ENCODE measurements around the gene FAM167B. TPM values are rescaled to one million over a fixed set of nuclear protein-coding genes. Genes with fewer than 3 reads are reported as not detected.

Gene FAM167B
- total RNA-seq, 1 experiment from 2014 or later, result 1.3 TPM

DNA sequence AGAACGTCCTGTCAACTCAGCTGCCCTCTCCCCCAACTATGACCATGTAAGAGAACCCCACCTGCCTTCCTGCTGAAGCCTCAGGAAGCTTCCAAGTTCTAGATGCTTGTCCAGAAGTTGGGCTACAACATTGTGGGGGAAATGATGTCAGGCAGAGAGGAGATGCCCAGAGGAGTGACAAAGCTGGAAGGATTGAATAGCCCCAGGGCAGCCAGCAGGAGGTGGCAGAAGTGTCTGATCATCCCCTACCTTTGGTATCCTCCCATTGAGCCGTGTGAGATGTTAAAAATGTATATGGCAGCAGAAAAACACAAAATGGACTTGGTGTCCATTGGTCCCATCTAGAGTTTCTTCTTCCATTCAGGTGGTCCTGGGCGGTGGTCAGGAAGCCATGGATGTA lies 18.3 kb upstream of the FAM167B start:
- H3K36me3 ChIP-seq (ENCODE audit: low read depth, low read length), result peaks cover 45% of the 10 kb centered on the region
- no peaks in the 10 kb centered on the region for H3K9me3 ChIP-seq (ENCODE audit: low read length)
- no peaks in the 10 kb centered on the region for H3K9me2 ChIP-seq (replicated peaks; ENCODE audit: low read length)
- BruUV-seq (replicated peaks), result no TSS peak
- intact Hi-C loops (cut with micrococcal nuclease), result no loop called here
- ChIA-PET CTCF (no interaction called here), POLR2A (ENCODE audit: unreplicated experiment) (no interaction called here)
- no peaks in the 10 kb centered on the region for H3F3A ChIP-seq (ENCODE audit: low read length, unreplicated experiment)
- ATAC-seq (no peak), DNase-seq (no peak)
- no peaks in the 10 kb centered on the region for H4K20me1 ChIP-seq (ENCODE audit: low read length)
- H3K4me2 ChIP-seq (ENCODE audit: low read length), result no peak overlapping the region
- no peaks in the 10 kb centered on the region for H3K27me3 ChIP-seq (ENCODE audit: low read length)
- no peak overlapping the region for H3K9ac ChIP-seq (ENCODE audit: low read length)
- H2AFZ ChIP-seq (ENCODE audit: low read length), result no peak overlapping the region
- H3K27ac ChIP-seq (ENCODE audit: low read length), result no peak overlapping the region
- H3K79me2 ChIP-seq (ENCODE audit: low read length), result peaks cover 13% of the 10 kb centered on the region
- peaks cover 3% of the 10 kb centered on the region for H3K4me1 ChIP-seq (ENCODE audit: insufficient read depth, low read length)
- no peak for TF ChIP-seq EZH2phosphoT487 (IDR thresholded peaks at IDR 0.05; ENCODE audit: borderline replicate concordance, low read length)
- TF ChIP-seq, protein P1, sequence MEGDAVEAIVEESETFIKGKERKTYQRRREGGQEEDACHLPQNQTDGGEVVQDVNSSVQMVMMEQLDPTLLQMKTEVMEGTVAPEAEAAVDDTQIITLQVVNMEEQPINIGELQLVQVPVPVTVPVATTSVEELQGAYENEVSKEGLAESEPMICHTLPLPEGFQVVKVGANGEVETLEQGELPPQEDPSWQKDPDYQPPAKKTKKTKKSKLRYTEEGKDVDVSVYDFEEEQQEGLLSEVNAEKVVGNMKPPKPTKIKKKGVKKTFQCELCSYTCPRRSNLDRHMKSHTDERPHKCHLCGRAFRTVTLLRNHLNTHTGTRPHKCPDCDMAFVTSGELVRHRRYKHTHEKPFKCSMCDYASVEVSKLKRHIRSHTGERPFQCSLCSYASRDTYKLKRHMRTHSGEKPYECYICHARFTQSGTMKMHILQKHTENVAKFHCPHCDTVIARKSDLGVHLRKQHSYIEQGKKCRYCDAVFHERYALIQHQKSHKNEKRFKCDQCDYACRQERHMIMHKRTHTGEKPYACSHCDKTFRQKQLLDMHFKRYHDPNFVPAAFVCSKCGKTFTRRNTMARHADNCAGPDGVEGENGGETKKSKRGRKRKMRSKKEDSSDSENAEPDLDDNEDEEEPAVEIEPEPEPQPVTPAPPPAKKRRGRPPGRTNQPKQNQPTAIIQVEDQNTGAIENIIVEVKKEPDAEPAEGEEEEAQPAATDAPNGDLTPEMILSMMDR (conservative IDR thresholded peaks at IDR 0.05; ENCODE audit: low read depth, low read length), result no peak
- TF ChIP-seq EZH2 (IDR thresholded peaks at IDR 0.05; ENCODE audit: low read length, unreplicated experiment), result no peak
- no peak overlapping the region for H3K4me3 ChIP-seq (ENCODE audit: low read length)

DNA sequence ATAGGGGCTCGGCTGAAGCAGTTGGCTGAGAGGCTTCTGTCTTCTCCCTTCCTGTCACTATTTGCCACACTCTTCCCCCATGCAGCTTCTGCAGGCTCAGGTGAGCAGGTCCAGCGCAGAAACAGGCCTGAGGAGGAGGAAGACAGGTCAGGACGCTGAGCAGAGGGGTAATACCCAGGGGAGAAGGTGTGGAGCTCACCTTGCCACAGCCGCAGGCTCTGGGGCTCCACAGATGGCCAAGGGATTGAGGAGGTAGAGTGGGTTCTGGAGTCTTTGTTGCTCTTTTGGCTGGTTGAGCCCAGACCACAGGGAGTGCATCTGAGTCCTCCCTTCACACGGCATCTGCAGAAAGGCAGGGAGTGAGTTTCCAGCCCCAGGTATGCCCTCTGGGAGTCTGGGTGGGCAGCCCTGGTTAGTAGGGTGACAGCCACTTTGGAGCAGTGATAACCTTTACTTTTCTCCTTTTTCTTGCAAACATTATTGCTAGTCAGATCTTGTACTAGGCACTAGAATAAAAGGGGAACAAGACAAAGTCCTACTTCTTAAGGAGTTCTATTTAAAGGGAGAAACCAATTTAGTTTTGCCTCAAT lies 15.1 kb upstream of the FAM167B start:
- H3K9me3 ChIP-seq (ENCODE audit: low read length), result no peaks in the 10 kb centered on the region
- ChIA-PET CTCF (no interaction called here), POLR2A (ENCODE audit: unreplicated experiment) (no interaction called here)
- peaks cover 30% of the 10 kb centered on the region for H3K36me3 ChIP-seq (ENCODE audit: low read depth, low read length)
- H3K27me3 ChIP-seq (ENCODE audit: low read length), result no peaks in the 10 kb centered on the region
- H3K4me3 ChIP-seq (ENCODE audit: low read length), result no peak overlapping the region
- BruUV-seq (replicated peaks), result no TSS peak
- H3K4me2 ChIP-seq (ENCODE audit: low read length), result no peak overlapping the region
- no peak overlapping the region for H3K27ac ChIP-seq (ENCODE audit: low read length)
- no peak overlapping the region for H3K9ac ChIP-seq (ENCODE audit: low read length)
- H3F3A ChIP-seq (ENCODE audit: low read length, unreplicated experiment), result peaks cover 6% of the 10 kb centered on the region
- no peak for DNase-seq
- intact Hi-C loops (cut with micrococcal nuclease), result no loop called here
- no peak for TF ChIP-seq EZH2 (IDR thresholded peaks at IDR 0.05; ENCODE audit: low read length, unreplicated experiment)
- TF ChIP-seq EZH2phosphoT487 (IDR thresholded peaks at IDR 0.05; ENCODE audit: borderline replicate concordance, low read length), result no peak
- TF ChIP-seq, protein P1 (conservative IDR thresholded peaks at IDR 0.05; ENCODE audit: low read depth, low read length), result no peak
- H3K9me2 ChIP-seq (replicated peaks; ENCODE audit: low read length), result no peaks in the 10 kb centered on the region
- no peak for ATAC-seq
- no peak overlapping the region for H2AFZ ChIP-seq (ENCODE audit: low read length)
- H4K20me1 ChIP-seq (ENCODE audit: low read length), result no peaks in the 10 kb centered on the region
- H3K79me2 ChIP-seq (ENCODE audit: low read length), result no peaks in the 10 kb centered on the region
- H3K4me1 ChIP-seq (ENCODE audit: insufficient read depth, low read length), result peaks cover 23% of the 10 kb centered on the region

DNA sequence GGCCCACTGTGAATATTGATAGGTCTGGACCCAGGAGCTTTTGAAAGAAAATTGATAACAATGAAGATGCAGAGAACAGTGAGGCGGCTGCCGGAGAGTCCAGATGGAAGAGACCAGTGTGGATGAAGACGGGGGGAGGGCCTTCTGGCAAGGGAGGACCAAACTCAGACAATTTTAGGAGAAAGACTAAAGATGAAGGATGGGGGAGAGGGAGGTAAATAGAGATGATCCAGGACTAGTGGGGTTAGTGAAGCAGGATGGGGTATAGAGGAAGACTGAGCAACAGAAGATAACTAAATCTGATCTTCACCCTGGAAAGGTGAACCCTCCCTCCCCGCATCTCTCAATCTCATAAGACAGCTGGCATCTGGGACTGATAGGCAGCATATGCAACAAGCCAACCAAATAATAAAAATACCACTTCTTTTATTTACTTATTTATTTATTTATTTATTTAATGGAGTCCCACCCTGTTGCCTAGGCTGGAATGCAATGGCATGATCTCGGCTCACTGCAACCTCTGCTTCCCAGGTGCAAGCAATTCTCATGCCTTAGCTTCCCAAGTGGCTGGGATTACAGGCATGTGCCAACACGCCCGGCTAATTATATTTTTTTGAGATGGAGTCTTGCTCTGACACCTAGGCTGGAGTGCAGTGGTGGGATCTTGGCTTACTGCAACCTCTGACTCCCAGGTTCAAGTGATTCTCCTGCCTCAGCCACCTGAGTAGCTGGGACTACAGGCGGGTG lies 14.3 kb upstream of the FAM167B start:
- CTCF ChIA-PET, result no interaction called here

More for the DNA sequence above, 14.3 kb upstream of the FAM167B start:
- Histone ChIP-seq H3K9ac (ENCODE audit: low read length) (no peak overlapping the region), H3K4me2 (ENCODE audit: low read length) (no peak overlapping the region), H3K9me3 (ENCODE audit: low read length) (no peaks in the 10 kb centered on the region), H3K9me2 (replicated peaks; ENCODE audit: low read length) (no peaks in the 10 kb centered on the region), H3K4me1 (ENCODE audit: insufficient read depth, low read length) (peaks cover 25% of the 10 kb centered on the region), H4K20me1 (ENCODE audit: low read length) (no peaks in the 10 kb centered on the region), H2AFZ (ENCODE audit: low read length) (no peak overlapping the region), H3K79me2 (ENCODE audit: low read length) (no peaks in the 10 kb centered on the region), H3K27me3 (ENCODE audit: low read length) (no peaks in the 10 kb centered on the region), H3K4me3 (ENCODE audit: low read length) (no peak overlapping the region), H3K27ac (ENCODE audit: low read length) (no peak overlapping the region), H3F3A (ENCODE audit: low read length, unreplicated experiment) (peaks cover 6% of the 10 kb centered on the region), H3K36me3 (ENCODE audit: low read depth, low read length) (peaks cover 24% of the 10 kb centered on the region)
- POLR2A ChIA-PET (ENCODE audit: unreplicated experiment), result no interaction called here
- DNase-seq, result no peak
- TF ChIP-seq EZH2 (IDR thresholded peaks at IDR 0.05; ENCODE audit: low read length, unreplicated experiment) (no peak), EZH2phosphoT487 (IDR thresholded peaks at IDR 0.05; ENCODE audit: borderline replicate concordance, low read length) (no peak)
- TF ChIP-seq, protein P1 (conservative IDR thresholded peaks at IDR 0.05; ENCODE audit: low read depth, low read length), result no peak
- BruUV-seq (replicated peaks), result no TSS peak
- intact Hi-C loops (cut with micrococcal nuclease), result no loop called here
- no peak for ATAC-seq
